Activated CD4-positive, alpha-beta T cell treated with anti-CD3 and anti-CD28 coated beads, Interleukin-2, Interleukin-6, amounts not matched to agents 100 ng/mL and 50 ng/mL, durations not matched to agents 16 hours and 8 hours (primary cell): ENCODE results near the gene ASMTL.
"Not testable (repeated sequence)": the region's sequence is repeated elsewhere in the genome, so short reads cannot be mapped to it uniquely, and the experiment has no call there.

Source experiments
- DNase-seq: peaks from one replicate; pipeline ENCODE4 v3.0.0-alpha.2; 2020

ASMTL gene, protein sequence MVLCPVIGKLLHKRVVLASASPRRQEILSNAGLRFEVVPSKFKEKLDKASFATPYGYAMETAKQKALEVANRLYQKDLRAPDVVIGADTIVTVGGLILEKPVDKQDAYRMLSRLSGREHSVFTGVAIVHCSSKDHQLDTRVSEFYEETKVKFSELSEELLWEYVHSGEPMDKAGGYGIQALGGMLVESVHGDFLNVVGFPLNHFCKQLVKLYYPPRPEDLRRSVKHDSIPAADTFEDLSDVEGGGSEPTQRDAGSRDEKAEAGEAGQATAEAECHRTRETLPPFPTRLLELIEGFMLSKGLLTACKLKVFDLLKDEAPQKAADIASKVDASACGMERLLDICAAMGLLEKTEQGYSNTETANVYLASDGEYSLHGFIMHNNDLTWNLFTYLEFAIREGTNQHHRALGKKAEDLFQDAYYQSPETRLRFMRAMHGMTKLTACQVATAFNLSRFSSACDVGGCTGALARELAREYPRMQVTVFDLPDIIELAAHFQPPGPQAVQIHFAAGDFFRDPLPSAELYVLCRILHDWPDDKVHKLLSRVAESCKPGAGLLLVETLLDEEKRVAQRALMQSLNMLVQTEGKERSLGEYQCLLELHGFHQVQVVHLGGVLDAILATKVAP

DNA sequence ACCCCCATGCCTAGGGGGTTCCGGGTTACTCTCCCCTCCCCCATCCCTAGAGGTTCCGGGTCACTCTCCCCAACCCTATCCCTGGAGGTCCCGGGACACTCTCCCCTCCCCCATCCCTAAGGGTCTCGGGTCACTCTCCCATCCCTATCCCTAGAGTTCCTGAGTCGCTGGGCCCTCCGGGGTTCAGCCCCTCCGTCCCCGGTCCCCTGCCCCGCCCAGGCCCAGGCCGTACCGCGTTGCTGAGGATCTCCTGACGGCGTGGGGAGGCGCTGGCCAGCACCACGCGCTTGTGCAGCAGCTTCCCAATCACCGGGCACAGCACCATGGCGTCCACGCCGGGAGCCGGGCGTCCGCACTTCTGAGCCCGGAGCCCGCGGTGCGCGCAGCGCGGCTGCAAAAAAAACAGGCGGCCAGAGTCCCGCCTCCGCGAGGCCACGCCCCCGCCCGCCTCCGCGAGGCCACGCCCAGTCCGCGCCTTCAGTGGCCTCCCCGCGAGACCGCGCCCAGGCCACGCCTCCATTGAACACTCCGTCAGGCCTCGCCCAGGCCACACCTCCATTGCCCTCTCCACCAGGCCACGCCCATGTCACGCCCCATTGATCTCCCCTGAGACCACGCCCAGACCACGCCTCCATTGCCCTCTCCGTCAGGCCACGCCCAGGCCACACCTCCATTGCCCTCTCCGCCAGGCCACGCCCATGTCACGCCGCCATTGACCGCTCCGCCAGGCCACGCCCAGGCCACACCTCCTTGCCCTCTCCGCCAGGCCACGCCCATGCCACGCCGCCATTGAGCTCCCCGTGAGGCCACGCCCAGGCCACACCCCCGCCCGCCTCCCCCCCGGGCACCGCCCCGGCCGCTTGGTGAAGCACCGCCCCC, at the start of gene ASMTL:
ASMTL (minus strand) TSS at position 394 of the 879 bp plus-strand sequence; CDS start at position 325, 69 bp downstream.
- DNase-seq = peak; percentile 100

DNA sequence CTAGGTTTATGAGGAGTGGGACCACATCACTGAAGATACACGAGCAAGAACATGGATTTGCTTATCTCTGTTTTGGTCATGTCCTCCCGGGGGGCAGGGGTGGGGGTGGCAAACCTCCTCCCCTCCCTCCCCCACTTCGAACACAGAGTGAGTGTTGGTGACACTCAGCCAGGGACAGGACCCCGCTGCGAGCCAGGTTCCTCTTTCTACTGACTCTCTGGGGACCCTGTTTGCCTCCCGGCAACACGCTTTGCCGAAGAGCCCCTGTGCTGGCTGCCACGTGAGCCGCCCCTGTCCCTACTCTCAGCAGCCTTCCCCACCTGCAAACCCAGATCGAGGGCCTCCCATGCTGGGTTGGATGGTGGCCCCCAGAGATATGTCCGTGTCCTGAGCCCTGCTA, 49.5 kb upstream of the ASMTL start:
- no peak for DNase-seq

DNA sequence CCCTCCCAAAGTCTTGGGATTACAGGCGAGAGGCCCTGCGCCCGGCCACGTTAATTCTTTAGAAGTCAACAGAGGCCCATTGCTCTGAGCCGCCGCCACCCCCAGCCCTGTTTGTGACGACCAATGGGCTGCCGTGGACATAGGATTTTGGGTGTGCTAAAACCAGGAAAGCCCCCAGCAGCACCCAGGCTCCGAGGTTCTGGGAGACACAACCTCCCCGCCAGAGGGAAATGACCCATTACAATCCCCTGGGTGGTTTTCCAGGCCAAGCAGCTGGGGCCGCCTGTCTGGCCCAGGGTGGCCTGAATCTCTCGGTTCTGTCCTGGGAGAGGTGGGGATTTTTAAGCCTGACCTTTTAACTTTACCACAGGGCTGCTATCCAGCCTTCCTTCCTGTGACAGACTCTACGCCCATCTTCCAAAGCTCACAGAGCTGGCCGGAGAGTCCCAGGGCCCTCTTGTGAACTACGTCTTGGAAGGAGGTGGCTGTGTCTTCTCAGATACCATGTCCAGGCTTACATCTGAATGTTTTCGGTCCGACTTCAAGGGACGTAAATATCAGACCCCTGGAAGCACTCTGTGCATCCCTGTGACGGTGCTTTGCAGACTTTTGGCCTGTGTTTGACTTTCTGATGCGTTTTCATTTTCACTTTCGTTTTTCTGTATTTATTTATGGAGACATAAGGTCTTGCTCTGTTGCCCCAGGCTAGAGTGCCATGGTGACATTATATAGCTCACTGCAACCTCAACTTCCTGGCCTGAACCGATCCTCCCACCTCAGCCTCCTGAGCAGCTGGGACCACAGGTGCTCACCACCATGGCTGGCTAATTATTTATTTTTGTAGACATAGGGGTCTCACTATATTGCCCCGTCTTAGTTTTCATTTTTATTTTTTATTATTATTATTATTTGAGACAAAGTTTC, 48.3 kb upstream of the ASMTL start:
- DNase-seq = peak; percentile 43

DNA sequence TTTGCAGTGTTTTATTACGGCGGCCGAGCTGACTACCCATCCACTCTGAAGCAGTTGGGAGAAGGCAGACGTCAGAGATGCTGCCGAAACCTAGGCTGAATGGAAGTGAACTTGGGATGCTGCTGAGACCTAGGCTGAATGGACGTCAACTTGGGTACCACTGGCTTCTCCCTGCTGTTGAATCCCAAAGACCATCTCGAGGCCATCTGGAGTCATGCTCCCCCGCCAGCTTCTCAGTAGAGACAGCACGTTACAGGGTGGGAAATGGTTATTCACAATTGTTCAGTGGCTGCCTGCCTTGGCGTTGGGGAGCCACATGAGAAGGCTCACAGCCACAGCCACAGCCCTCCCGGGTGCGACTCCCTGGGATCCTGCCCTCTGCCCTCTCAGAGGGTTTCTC, 43.4 kb upstream of the ASMTL start:
- no peak for DNase-seq

DNA sequence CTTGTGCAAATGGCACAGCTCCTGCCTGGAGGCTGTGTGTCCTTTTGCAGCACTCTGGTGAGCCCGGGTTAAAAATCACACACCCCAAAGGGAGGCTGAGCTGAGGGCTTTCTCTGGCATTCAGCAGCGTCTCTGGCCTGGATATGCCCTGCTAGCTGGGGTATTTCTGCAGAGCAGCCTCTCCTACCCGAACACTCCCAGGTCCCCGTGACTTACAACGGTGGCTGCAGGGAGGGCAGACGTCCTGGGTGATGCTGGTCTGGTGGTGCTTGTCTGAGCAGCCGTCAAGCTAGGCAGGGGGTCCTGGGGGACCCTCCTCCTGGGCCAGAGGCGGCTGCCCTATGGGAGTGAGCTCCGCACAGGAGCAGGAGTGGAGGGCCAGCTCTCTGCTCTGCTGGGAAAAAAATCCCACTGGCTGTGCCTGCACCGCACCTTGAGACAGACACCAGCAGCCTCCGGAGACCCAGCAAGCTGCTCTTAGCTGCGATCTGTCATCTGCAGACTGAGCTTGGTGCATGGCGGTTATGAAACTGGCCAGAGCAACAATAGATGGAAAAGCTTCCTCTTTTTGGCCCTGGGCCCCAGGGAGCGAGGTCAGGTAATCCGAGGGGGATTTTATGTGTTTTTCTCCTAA, 41.3 kb upstream of the ASMTL start:
- no peak for DNase-seq

DNA sequence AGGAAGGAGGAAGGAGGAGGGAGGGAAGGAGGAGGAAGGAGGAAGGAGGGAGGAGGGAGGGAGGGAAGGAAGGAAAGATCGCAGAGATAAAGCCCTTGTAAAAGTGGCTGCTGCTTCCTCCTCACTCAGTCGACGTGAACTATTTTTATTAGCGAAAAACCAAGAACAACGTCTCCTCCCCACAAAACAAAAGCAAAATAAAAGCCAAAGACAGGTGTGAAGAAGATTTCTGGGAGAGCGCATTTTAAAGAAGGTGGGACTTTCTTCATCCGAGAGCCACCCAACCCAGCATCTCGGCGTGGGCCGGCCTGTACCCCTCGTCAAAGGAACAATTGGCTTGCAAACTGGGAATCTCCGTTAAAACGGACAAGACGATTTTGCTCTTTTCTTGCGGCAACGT, 40.7 kb upstream of the ASMTL start:
- DNase-seq = no peak

DNA sequence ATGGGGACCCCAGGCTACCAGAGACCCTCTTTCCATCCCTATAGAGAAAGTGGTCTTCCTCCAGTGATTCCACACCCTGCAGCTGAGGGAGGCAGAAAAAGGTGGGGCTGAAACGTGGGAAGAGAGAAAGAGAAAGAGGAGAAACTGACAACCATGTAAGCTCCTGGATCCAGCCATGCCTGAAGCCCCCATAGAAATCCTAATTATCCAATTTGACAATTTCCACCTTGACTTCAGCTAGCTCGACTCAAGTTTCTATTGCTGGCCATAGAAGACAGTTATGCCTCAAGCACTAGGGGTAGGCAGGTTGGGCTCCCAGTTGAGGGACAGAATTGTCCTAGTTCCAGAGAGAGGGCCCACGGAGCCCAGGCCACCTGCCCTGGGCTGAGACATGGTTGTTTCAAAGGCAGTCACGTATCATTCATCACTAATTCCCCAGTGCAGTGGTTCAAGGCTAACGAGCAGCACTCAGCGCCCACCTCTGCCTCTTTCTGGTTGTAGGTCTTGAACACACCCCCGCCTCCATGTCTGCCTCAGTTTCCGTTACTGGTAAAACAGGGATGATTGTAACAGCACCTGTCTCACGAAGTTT, 39.8 kb upstream of the ASMTL start:
- no peak for DNase-seq

DNA sequence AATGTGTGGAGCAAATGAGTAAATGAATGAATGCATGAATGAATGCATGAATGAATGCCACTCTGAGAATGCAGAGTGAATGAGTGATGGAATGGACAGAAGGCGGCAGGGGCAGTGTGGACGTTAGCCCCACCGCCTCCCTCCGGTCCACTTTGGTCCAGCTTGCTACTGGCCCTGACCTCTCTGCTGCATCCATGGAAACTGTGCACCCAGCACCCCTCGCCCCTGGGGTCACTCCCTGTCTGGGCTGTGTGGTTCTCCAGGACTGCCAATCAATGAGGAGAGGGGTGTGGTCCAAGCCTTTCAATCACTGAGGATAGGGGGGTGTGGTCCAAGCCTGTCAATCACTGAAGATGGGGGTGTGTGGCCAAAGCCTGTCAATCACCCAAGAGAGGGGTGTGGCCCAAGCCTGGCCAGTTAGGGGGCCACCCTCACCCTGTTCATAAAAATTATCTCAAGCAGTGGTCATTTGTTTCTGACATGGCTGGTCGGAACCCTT, 39.2 kb upstream of the ASMTL start:
- peak; percentile 88 for DNase-seq

DNA sequence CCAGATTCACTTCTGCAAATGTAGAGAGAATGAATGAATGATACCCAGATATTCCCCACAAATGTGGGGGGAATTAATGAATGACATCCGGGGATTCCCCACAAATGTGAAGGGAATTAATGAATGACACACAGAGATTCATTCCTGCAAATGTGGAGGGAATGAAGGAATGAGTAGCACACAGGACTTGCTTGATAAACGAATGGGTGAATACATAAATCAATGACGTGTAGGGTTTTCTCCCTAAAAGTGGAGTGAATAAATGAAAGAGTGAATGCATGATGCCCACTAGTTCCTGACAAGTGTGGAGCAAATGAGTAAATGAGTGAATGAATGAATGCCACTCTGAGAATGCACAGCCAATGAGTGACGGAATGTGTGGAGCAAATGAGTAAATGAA, 38.5 kb upstream of the ASMTL start:
- DNase-seq = not testable (repeated sequence)

DNA sequence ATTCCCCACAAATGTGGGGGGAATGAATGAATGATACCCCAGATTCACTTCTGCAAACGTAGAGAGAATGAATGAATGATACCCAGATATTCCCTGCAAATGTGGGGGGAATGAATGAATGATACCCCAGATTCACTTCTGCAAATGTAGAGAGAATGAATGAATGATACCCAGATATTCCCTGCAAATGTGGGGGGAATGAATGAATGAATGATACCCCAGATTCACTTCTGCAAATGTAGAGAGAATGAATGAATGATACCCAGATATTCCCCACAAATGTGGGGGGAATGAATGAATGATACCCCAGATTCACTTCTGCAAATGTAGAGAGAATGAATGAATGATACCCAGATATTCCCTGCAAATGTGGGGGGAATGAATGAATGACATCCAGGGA, 38.0 kb upstream of the ASMTL start:
- DNase-seq = not testable (repeated sequence)

DNA sequence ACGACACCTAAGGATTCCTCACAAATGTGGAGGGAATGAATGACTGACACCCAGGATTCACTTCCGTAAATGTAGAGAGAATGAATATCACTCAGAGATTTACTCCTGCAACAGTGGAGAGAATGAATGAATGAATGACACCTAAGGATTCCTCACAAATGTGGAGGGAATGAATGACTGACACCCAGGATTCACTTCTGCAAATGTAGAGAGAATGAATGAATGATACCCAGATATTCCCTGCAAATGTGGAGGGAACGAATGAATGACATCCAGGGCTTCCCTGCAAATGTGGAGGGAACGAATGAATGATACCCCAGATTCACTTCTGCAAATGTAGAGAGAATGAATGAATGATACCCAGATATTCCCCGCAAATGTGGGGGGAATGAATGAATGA, 36.6 kb upstream of the ASMTL start:
- DNase-seq = not testable (repeated sequence)

DNA sequence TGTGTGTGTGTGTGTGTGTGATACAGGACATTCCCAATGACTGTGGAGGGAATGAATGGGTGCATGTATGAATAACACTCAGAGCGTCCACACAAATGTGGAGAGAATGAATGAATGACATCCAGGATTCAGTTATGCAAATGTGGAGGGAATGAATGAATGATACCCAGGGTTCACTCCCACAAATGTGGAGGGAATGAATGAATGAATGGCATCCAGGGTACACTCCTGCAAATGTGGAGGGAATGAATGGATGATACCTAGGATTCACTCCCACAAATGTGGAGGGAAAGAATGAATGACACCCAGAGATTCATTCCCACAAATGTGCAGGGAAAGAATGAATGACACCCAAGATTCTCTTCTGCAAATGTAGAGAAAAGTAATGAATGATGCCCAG, 36.0 kb upstream of the ASMTL start:
- DNase-seq = no peak

DNA sequence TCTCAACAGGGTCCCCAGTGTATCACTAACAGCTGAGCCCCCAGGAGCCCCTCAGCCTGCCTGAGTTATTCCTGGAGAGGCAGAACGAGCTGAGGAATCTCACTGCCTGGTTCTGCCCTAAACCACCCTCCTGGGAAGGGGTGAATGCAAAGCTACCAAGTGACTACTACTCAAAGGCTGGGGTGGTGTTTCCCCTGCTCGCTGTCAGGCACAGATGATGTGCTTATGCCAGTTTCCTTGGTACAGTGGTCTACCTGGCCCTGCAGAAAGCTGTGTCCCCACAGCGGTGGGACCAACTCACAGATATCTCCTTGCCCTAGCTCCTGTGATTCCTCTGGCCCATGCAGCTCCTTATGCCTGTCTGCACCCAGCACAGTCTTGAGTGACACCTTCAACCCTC, 35.4 kb upstream of the ASMTL start:
- DNase-seq = no peak

DNA sequence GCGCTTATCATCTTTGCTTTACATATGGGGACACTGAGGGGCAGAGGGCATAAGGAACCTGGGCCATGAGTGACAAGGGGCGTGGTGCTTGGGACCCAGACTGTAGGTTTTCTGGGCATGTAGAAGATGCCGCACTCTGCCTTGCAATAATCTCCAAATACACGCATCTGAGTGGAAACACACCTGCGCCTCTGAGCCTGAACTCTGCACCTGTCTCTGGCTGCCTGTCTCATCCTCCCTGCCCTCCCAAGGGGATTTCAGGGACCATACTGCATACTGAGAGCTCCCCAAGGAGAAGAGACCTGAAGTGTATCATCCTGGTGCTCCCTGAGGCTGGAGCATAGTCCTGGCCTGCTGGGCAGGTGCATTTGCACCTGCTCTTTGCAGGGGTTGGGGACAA, 34.7 kb upstream of the ASMTL start:
- DNase-seq = no peak

DNA sequence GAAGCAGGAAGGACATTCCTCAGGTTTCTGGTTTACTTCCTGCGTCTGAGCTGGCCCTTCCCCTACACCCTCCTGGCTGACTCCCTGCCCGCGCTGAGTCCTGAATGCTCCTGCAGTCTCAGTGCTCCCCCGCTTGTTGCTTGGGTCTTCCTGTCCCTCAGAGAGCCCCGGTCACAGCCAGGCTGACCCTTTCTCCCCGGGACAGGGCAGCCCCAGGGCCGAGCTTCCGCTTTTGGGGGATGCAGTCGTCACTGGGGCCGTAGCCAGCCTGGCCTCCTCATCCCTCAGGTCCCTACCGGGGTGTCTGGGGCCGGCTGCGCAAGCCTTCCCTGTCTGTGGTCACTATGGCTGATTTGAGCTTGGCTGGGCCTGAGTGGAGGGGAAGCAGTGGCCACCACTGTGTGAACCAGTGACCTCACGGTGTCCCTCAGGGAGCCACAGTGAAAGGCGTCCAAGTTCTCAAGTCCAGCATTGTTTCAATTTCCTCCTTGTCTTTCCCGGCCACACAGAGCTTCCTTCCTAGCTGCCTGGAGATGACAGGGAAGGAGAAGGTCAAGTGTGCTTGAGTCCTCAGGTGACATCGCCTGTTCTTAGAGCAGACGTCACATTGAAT, 34.1 kb upstream of the ASMTL start:
- DNase-seq = no peak

DNA sequence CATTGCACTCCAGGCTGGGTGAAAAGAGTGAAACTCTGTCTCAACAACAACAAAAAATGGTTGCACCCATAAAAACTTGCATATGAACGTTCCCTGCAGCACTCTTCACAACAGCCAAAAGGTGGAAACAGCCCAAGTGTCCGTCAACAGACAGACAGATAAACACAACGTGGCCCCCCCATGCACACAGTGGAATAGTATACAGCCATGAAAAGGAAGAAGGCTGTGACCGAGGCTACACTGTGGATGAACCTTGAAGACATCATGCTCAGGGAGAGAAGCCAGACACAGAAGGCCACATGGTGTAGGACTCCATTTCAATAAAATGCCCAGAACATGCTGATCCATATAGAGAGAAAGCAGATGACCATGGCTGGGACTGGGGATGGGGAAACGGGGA, 33.5 kb upstream of the ASMTL start:
- DNase-seq = no peak

DNA sequence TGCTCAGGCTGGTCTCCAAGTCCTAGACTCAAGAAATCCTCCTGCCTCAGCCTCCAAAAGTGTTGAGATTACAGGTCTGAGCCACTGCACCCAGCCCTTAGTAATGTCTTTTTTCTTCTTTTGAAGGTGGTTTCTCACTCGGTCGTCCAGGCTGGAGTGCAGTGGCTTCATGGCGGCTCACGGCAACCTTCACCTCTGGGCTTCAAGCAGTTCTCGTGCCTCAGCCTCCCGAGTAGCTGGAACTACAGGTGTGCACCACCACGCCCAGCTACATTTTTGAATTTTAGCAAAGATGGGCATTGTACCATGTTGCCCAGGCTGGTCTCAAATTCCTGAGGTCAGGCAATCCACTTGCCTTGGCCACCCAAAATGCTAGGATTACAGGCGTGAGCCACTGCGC, 32.3 kb upstream of the ASMTL start:
- no peak for DNase-seq

DNA sequence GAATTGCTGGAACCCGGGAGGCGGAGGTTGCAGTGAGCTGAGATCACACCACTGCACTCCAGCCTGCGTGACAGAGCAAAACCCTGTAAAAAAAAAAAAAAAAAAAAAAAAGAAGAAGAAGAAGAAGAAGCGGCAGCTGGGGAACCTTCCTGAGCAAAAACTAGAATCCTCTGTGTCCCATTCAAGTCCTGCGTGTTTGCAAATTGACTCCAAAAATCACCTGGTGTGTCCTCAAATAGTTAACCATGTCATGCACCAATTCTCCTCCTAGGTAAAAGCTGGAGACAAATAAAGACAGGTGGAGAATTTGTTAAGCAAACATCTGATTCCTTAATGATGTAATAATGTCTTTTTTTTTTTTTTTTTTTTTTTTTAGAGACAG, 31.9 kb upstream of the ASMTL start:
- no peak for DNase-seq

DNA sequence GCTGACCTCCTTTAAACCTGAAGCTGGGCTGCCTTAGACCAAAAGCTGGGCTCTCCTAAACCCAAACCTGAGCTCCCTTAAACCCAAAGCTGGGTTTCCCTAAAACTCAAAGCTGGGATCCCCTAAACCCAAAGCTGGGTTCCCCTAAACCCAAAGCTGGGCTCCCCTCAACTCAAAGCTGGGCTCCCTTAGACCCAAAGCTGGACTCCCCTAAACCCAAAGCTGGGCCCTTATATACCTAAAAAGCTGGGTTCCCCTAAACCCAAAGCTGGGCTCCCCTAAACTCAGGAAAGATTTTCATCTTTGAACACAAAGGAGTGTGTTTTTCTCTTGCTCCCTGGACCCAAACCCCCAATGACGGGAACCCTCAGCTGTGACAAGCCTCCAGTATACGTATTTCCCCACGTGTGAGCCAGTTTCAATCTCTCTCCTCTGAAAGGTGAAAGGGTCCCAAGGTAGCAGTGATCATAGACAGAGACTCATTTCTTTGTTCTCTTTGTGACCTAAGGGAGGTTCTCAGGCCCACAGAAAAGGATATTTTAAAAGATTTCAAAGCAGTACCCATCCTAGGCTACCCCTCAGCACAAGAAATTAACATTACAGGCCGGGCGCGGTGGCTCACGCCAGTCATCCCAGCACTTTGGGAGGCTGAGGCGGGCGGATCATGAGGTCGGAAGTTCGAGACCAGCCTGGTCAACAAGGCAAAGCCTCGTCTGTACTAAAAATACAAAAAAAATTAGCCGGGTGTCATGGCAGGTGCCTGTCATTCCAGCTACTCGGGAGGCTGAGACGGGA, 31.3 kb upstream of the ASMTL start:
- no peak for DNase-seq

DNA sequence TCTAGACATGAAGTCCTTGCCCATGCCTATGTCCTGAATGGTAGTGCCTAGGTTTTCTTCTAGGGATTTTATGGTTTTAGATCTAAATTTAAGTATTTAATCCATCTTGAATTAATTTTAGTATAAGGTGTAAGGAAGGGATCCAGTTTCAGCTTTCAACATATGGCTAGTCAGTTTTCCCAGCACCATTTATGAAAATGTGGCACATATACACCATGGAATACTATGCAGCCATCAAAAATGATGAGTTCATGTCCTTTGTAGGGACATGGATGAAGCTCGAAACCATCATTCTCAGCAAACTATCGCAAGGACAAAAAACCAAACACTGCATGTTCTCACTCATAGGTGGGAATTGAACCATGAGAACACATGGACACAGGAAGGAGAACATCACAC, 29.8 kb upstream of the ASMTL start:
- not testable (repeated sequence) for DNase-seq
